HepG2 (cell line): ENCODE measurements around the gene DENND5A. TPM values are rescaled to one million over a fixed set of nuclear protein-coding genes. Genes with fewer than 3 reads are reported as not detected.

Source experiments
- BRD4 ChIP-seq: sonication (generic); formaldehyde crosslinking; IDR thresholded peaks from 2 replicates; pipeline ENCODE4 v1.4.0; 2020; ENCODE audit warnings: missing genetic modification reagents
- PRMT3 ChIP-seq: sonication (generic); formaldehyde crosslinking; IDR thresholded peaks from 2 replicates; pipeline ENCODE4 v1.8.1; 2022; ENCODE audit warnings: low read depth, mild to moderate bottlenecking, moderate library complexity, missing genetic modification reagents, borderline replicate concordance
- SMARCC2 ChIP-seq: fragments of 450-650 bp; IDR thresholded peaks from 2 replicates; pipeline ENCODE4 v1.6.1; 2017; ENCODE audit warnings: antibody characterized with exemption, mild to moderate bottlenecking
- ZC3H13 ChIP-seq: sonication (generic); formaldehyde crosslinking; IDR thresholded peaks from 2 replicates; pipeline ENCODE4 v1.8.1; 2023; ENCODE audit warnings: mild to moderate bottlenecking, missing genetic modification reagents, moderate library complexity
- ZIK1 ChIP-seq: sonication (generic); formaldehyde crosslinking; IDR thresholded peaks from 2 replicates; pipeline ENCODE4 v1.5.0; 2020; ENCODE audit warnings: mild to moderate bottlenecking, low read depth, missing genetic modification reagents, borderline replicate concordance
- ZNF281 ChIP-seq: sonication (generic); formaldehyde crosslinking; IDR thresholded peaks from 2 replicates; pipeline ENCODE4 v1.4.0; 2020; ENCODE audit warnings: missing genetic modification reagents, borderline replicate concordance
- ZNF350 ChIP-seq: sonication (generic); formaldehyde crosslinking; IDR thresholded peaks from 2 replicates; pipeline ENCODE4 v1.4.0; 2020; ENCODE audit warnings: mild to moderate bottlenecking, low read depth, missing genetic modification reagents, borderline replicate concordance
- ZNF567 ChIP-seq: sonication (generic); formaldehyde crosslinking; IDR thresholded peaks from 2 replicates; pipeline ENCODE4 v1.8.1; 2023; ENCODE audit warnings: mild to moderate bottlenecking, missing genetic modification reagents, borderline replicate concordance
- ZNF770 ChIP-seq: sonication (generic); formaldehyde crosslinking; IDR thresholded peaks from 2 replicates; pipeline ENCODE4 v1.5.0; 2020; ENCODE audit warnings: mild to moderate bottlenecking, missing genetic modification reagents
- ZNF781 ChIP-seq: sonication (generic); formaldehyde crosslinking; IDR thresholded peaks from 2 replicates; pipeline ENCODE4 v1.5.1; 2020; ENCODE audit warnings: borderline replicate concordance, mild to moderate bottlenecking, missing genetic modification reagents; ENCODE audit errors: not compliant biosample characterization
- polyA plus RNA-seq, 8 experiments: library from polyadenylated mRNA; depleted of rRNA in 3 of 8; stranded (reverse) in 7 of 8; unstranded in 1 of 8; fragments of >200 nt; fragmentation: Illumina TruSeq in 4 of 8; extraction: Trizol in 4 of 8; gene quantifications; 2 replicates each; pipeline versions ENCODE4 v1.2.1 to v1.2.3, GENCODE V29; 2011 to 2016; ENCODE audit warnings: low read depth in 4 of 8, missing spikeins in 1 of 8, mixed read lengths in 1 of 8; ENCODE audit not compliant: insufficient read depth in 1 of 8
- total RNA-seq, 5 experiments: library from RNA; depleted of rRNA; stranded (reverse); fragments of >200 nt; fragmentation: Illumina TruSeq; extraction: Trizol; gene quantifications; 2 replicates each; pipeline ENCODE4 v1.2.3, GENCODE V29; 2016; ENCODE audit warnings: low read depth in 1 of 5
- TF ChIP-seq, protein P1 (sequence below): sonication (generic); formaldehyde crosslinking; IDR thresholded peaks from 2 replicates; pipeline ENCODE4 v1.5.0; 2020; ENCODE audit warnings: missing genetic modification reagents
- TF ChIP-seq, protein P2 (sequence below): sonication (generic); formaldehyde crosslinking; IDR thresholded peaks from 2 replicates; pipeline ENCODE4 v1.5.1; 2020; ENCODE audit warnings: mild to moderate bottlenecking, missing genetic modification reagents, borderline replicate concordance
- TF ChIP-seq, protein P3 (sequence below): IDR thresholded peaks from 2 replicates; pipeline ENCODE4 v1.6.1; 2016; ENCODE audit warnings: missing genetic modification reagents, missing compliant biosample characterization
- TF ChIP-seq, protein P4 (sequence below): sonication (generic); formaldehyde crosslinking; IDR thresholded peaks from 2 replicates; pipeline ENCODE4 v1.4.0; 2020; ENCODE audit warnings: missing genetic modification reagents; ENCODE audit errors: not compliant biosample characterization
- TF ChIP-seq, protein P5 (sequence below): sonication (generic); formaldehyde crosslinking; IDR thresholded peaks from 2 replicates; pipeline ENCODE4 v1.8.0; 2022; ENCODE audit warnings: mild to moderate bottlenecking, missing genetic modification reagents

Gene DENND5A
- total and polyA plus RNA-seq, 2 of the 13 experiments (the other 11 are each of a cell fraction or from before 2014, with no cell fraction given): 63.3 to 145 TPM

DNA sequence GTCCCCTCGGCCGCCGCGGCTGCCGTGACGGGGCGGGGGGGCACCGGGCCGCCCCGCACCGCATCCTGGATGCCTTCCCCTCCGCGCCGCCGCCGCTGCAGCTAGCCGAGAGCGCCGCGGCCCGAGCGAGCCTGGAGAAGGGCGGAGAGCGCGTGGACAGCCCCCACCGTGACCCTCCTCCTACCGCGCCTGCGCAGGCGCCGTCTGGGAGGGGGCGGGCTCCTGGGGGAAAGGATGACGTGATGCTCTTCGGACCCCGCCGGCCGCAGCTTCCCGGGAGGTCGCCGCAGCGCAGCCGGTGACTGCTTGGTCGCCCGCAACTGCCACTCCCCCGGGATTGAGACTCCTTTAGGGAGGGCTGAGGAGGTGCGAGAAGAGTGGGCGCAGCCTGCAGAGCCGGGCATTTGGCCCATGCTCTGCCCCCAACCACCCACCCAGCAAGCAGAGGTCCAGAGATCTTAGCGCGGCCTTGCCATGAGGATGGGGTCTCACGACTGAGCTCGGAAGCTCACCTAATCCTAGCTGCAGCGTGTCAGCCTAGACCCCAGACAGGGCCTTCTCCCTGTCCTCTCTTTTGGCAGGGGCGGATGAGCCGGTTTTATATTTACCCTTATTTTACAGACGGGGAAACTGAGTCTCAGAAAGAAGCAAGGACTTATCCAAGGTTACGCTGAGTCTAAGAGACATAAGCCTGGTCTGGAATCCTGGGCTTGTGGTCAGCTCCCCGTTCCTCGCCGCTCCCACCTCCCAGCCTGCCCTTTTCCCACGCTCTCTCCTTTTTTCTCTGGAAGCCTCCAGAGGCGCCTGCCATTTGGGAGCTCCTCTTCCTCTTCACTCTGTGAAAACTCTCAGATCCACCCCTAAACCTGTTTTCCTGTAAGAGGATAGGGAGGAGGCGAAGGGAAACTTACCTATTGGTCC lies at the start of gene DENND5A (continued):
- TF ChIP-seq ZNF281 (CRISPR knock-in tag): 0 out of 2 replicates have a peak, but pooled peaks have one; percentile 9
- TF ChIP-seq, protein P1, sequence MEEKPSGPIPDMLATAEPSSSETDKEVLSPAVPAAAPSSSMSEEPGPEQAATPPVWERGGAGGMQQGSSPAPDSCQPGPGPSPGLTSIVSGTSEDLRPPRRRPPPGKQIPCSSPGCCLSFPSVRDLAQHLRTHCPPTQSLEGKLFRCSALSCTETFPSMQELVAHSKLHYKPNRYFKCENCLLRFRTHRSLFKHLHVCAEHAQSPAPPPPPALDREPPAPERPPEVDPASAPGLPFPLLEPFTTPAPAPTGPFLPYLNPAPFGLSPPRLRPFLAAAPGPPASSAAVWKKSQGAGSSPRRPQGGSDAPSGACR (CRISPR knock-in tag): no peak
- TF ChIP-seq, protein P2, sequence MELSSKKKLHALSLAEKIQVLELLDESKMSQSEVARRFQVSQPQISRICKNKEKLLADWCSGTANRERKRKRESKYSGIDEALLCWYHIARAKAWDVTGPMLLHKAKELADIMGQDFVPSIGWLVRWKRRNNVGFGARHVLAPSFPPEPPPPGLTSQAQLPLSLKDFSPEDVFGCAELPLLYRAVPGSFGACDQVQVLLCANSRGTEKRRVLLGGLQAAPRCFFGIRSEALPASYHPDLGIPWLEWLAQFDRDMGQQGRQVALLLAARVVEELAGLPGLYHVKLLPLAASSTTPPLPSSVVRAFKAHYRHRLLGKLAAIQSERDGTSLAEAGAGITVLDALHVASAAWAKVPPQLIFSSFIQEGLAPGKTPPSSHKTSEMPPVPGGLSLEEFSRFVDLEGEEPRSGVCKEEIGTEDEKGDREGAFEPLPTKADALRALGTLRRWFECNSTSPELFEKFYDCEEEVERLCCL (CRISPR knock-in tag): no peak
- no peak for TF ChIP-seq ZNF781
- TF ChIP-seq, protein P3, sequence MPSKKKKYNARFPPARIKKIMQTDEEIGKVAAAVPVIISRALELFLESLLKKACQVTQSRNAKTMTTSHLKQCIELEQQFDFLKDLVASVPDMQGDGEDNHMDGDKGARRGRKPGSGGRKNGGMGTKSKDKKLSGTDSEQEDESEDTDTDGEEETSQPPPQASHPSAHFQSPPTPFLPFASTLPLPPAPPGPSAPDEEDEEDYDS (CRISPR knock-in tag): peak; percentile 64; the same call in 1 of the 2 replicates
- TF ChIP-seq ZNF350: no peak; the same call in 1 of the 2 replicates
- TF ChIP-seq, protein P4, sequence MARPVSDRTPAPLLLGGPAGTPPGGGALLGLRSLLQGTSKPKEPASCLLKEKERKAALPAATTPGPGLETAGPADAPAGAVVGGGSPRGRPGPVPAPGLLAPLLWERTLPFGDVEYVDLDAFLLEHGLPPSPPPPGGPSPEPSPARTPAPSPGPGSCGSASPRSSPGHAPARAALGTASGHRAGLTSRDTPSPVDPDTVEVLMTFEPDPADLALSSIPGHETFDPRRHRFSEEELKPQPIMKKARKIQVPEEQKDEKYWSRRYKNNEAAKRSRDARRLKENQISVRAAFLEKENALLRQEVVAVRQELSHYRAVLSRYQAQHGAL (CRISPR knock-in tag): no peak
- no peak for TF ChIP-seq BRD4 (CRISPR knock-in tag)
- no peak for TF ChIP-seq PRMT3 (CRISPR knock-in tag)
- TF ChIP-seq ZNF567 (CRISPR knock-in tag): no peak
- peak; percentile 74 for TF ChIP-seq ZNF770 (CRISPR knock-in tag)
- TF ChIP-seq, protein P5, sequence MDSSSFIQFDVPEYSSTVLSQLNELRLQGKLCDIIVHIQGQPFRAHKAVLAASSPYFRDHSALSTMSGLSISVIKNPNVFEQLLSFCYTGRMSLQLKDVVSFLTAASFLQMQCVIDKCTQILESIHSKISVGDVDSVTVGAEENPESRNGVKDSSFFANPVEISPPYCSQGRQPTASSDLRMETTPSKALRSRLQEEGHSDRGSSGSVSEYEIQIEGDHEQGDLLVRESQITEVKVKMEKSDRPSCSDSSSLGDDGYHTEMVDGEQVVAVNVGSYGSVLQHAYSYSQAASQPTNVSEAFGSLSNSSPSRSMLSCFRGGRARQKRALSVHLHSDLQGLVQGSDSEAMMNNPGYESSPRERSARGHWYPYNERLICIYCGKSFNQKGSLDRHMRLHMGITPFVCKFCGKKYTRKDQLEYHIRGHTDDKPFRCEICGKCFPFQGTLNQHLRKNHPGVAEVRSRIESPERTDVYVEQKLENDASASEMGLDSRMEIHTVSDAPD: no peak; the same call in 1 of the 2 replicates
- TF ChIP-seq ZC3H13 (CRISPR knock-in tag): no peak
- TF ChIP-seq ZIK1 (CRISPR knock-in tag): 0 out of 2 replicates have a peak, but pooled peaks have one; percentile 22
- no peak for TF ChIP-seq SMARCC2
